A549 (cell line): ENCODE results near the gene CAPN14. TPM values are rescaled to one million over a fixed set of nuclear protein-coding genes. Genes with fewer than 3 reads are reported as not detected.

Experiments used
- ATAC-seq, 2 experiments: fragments of 200-7000 bp in 1 of 2; fragments of >200 bp in 1 of 2; cut with Nextera tagmentation in 1 of 2; cut with Tn5 transposase in 1 of 2; 3 replicates each; pipeline versions ENCODE4 v1.8.0 to v1.9.1; 2018 to 2020; ENCODE audit warnings: mild to moderate bottlenecking in 1 of 2, moderate library complexity in 1 of 2
- CTCF ChIA-PET: fragments of 300-600 bp; sonication (Branson Sonifier 250); formaldehyde crosslinking; extraction: SDS; loops from one replicate; lab custom pipeline; 2021; ENCODE audit warnings: antibody characterized with exemption, inconsistent platforms; lab: Yijun Ruan, JAX
- POLR2A ChIA-PET: fragments of 350-600 bp; formaldehyde crosslinking; extraction: SDS; loops from one replicate; lab custom pipeline; 2021; ENCODE audit warnings: antibody characterized with exemption, inconsistent platforms; lab: Yijun Ruan, JAX
- DNase-seq, 2 experiments: peaks; one replicate each; pipeline versions ENCODE4 v3.0.0 to v3.0.0-alpha.2; 2011 to 2016; ENCODE audit warnings: low read depth in 1 of 2, low spot score in 1 of 2
- FAIRE-seq: peaks from 2 replicates; lab custom pipeline; 2011; peaks lifted over from hg19 to GRCh38; lab: Jason Lieb, UNC
- H3K27ac ChIP-seq, 2 experiments: fragments of >200 bp; sonication (Bioruptor Twin); formaldehyde crosslinking; 3 replicates each; pipeline ENCODE4 v1.5.1; 2016 to 2017
- H3K4me1 ChIP-seq: fragments of >200 bp; sonication (Bioruptor Twin); formaldehyde crosslinking; 3 replicates; pipeline ENCODE4 v1.6.1; 2016
- H3K4me2 ChIP-seq: fragments of >200 bp; sonication (Bioruptor Twin); formaldehyde crosslinking; 3 replicates; pipeline ENCODE4 v1.6.1; 2016
- H3K4me3 ChIP-seq: fragments of >200 bp; sonication (Bioruptor Twin); formaldehyde crosslinking; 3 replicates; pipeline ENCODE4 v1.5.1; 2016
- H3K9me3 ChIP-seq: fragments of >200 bp; sonication (Bioruptor Twin); formaldehyde crosslinking; 3 replicates; pipeline ENCODE4 v1.6.1; 2016
- ATOH8 ChIP-seq: fragments of 250-450 bp; sonication (Bioruptor Pico); IDR thresholded peaks from 2 replicates; pipeline ENCODE4 v1.5.0; 2020; ENCODE audit warnings: low read depth, mild to moderate bottlenecking, moderate library complexity
- CHD4 ChIP-seq: fragments of 200-600 bp; sonication (generic); IDR thresholded peaks from 2 replicates; pipeline ENCODE4 v1.6.1; 2016; ENCODE audit warnings: antibody characterized with exemption, mild to moderate bottlenecking, borderline replicate concordance
- CTCF ChIP-seq: fragments of >200 bp; sonication (Bioruptor Twin); formaldehyde crosslinking; IDR thresholded peaks from 3 replicates; pipeline ENCODE4 v1.5.1; 2016
- E2F6 ChIP-seq: IDR thresholded peaks from 2 replicates; pipeline ENCODE4 v1.6.1; 2012; ENCODE audit warnings: low read depth, borderline replicate concordance
- ELK1 ChIP-seq: fragments of 150-350 bp; IDR thresholded peaks from 2 replicates; pipeline ENCODE4 v1.6.1; 2014; ENCODE audit warnings: low read depth, mild to moderate bottlenecking, low read length
- EP300 ChIP-seq, 2 experiments: fragments of >200 bp; sonication (Bioruptor Twin); formaldehyde crosslinking; IDR thresholded peaks; 2 replicates in 1 of 2; 3 replicates in 1 of 2; pipeline ENCODE4 v1.6.1; 2016 to 2017
- HOXA7 ChIP-seq: fragments of 250-450 bp; sonication (Bioruptor Pico); IDR thresholded peaks from 2 replicates; pipeline ENCODE4 v1.5.0; 2020; ENCODE audit warnings: mild to moderate bottlenecking, moderate library complexity
- HOXB13 ChIP-seq: fragments of 250-450 bp; sonication (Bioruptor Pico); IDR thresholded peaks from 2 replicates; pipeline ENCODE4 v1.5.0; 2020; ENCODE audit warnings: low read depth, mild to moderate bottlenecking, moderate library complexity
- HOXB5 ChIP-seq: fragments of 250-450 bp; sonication (Bioruptor Pico); IDR thresholded peaks from 2 replicates; pipeline ENCODE4 v1.5.0; 2020; ENCODE audit warnings: mild to moderate bottlenecking, moderate library complexity
- MAFK ChIP-seq: fragments of 450-650 bp; IDR thresholded peaks from 2 replicates; pipeline ENCODE4 v1.6.1; 2014; ENCODE audit not compliant: partially characterized antibody
- NFE2L2 ChIP-seq: fragments of 150-350 bp; conservative IDR thresholded peaks from 2 replicates; pipeline ENCODE4 v1.6.1; 2014; ENCODE audit warnings: low read length
- PBX3 ChIP-seq: IDR thresholded peaks from 2 replicates; pipeline ENCODE4 v1.6.1; 2012
- RFX5 ChIP-seq: fragments of 450-650 bp; IDR thresholded peaks from 2 replicates; pipeline ENCODE4 v1.7.1; 2014; ENCODE audit warnings: antibody characterized with exemption, mild to moderate bottlenecking, moderate library complexity
- TP53 ChIP-seq: fragments of 250-450 bp; sonication (Bioruptor Pico); IDR thresholded peaks from 2 replicates; pipeline ENCODE4 v1.5.0; 2021; ENCODE audit warnings: mild to moderate bottlenecking, moderate library complexity
- ZNF302 ChIP-seq: fragments of 250-450 bp; sonication (Bioruptor Pico); IDR thresholded peaks from 2 replicates; pipeline ENCODE4 v1.9.0; 2021; ENCODE audit warnings: inconsistent platforms, mild to moderate bottlenecking, moderate library complexity
- WGBS: methylation state at CpG from one replicate; pipeline ENCODE4 v1.1.6; 2017; ENCODE audit errors: missing lambda C conversion rate; 5-methylcytosine and 5-hydroxymethylcytosine counted together
- polyA plus RNA-seq, 4 experiments: library from polyadenylated mRNA; depleted of rRNA in 3 of 4; stranded (reverse); fragments of >200 nt; fragmentation: RNase III in 1 of 4; extraction: RNeasy Plus Mini Kit Qiagen cat#74134 plus additional on column Dnase treatment in 1 of 4; gene quantifications; 2 replicates in 3 of 4; 3 replicates in 1 of 4; pipeline ENCODE4 v1.2.3, GENCODE V29; 2011 to 2017

The CAPN14 gene
- polyA plus RNA-seq, 2 of the 4 experiments (the other 2 are of a cell fraction) = 0.04 to 0.06 TPM

- H3K4me3 ChIP-seq = no peak overlapping the region
- H3K4me2 ChIP-seq = no peak overlapping the region
- FAIRE-seq (no peak), DNase-seq (no peak), ATAC-seq (no peak)
- H3K27ac ChIP-seq = no peak overlapping the region
- POLR2A ChIA-PET = interaction anchor here (1.6 kb wide), 1 partner anchor 12 kb away, joined by 5 read pairs; the partner anchor contains the start of gene GALNT14
- TF ChIP-seq RFX5 (no peak), CHD4 (no peak), HOXB13 (no peak)
- H3K4me1 ChIP-seq = peaks cover 3% of the 10 kb centered on the region; the same call in 2 of the 3 replicates
- 31% methylated on average over 6 of the region's 6 CpGs for WGBS
- CTCF ChIA-PET = interaction anchor here (1.0 to 8.8 kb wide), 6 partner anchors 11 to 985 kb away, joined by 3 to 79 read pairs (median 7); partner anchors contain the start of gene GALNT14
- H3K9me3 ChIP-seq = peaks cover 8% of the 10 kb centered on the region
These were observed 67.1 kb downstream of the CAPN14 start for GRCh38 chr2:31150120-31150670.

GRCh38 chr2:31148514-31148913 lies 68.8 kb downstream of the CAPN14 start:
- POLR2A ChIA-PET = no interaction called here
- H3K4me3 ChIP-seq = no peak overlapping the region
- H3K9me3 ChIP-seq = peaks cover 8% of the 10 kb centered on the region
- H3K4me1 ChIP-seq = no peaks in the 10 kb centered on the region
- CTCF ChIA-PET = interaction anchor here (1.2 to 8.8 kb wide), 3 partner anchors 9 to 185 kb away, joined by 3 to 79 read pairs (median 8); partner anchors contain the start of gene GALNT14
- 30% methylated on average over 2 of the region's 2 CpGs for WGBS
- H3K27ac ChIP-seq = no peak overlapping the region
- no peak for TF ChIP-seq HOXA7 (CRISPR knock-in tag)
- no peak for TF ChIP-seq TP53
- TF ChIP-seq ZNF302 (CRISPR knock-in tag) = no peak
- no peak for TF ChIP-seq E2F6
- TF ChIP-seq ATOH8 (CRISPR knock-in tag) = no peak
- TF ChIP-seq MAFK = no peak
- TF ChIP-seq HOXB5 (CRISPR knock-in tag) = no peak
- TF ChIP-seq NFE2L2 = no peak
- no peak for TF ChIP-seq PBX3
- FAIRE-seq = no peak
- ATAC-seq = no peak
- no peak overlapping the region for H3K4me2 ChIP-seq
- DNase-seq = no peak

GRCh38 chr2:31147645-31148044 lies 69.7 kb downstream of the CAPN14 start:
- ChIA-PET CTCF (interaction anchor here (0.6 to 8.8 kb wide), 3 partner anchors 9 to 133 kb away, joined by 3 to 79 read pairs (median 8); partner anchors contain the start of gene GALNT14), POLR2A (no interaction called here)
- no peak for FAIRE-seq
- TF ChIP-seq ELK1 (no peak), HOXA7 (CRISPR knock-in tag) (no peak), EP300 (IDR thresholded peaks at IDR 0.05) (no peak), CTCF (no peak), ZNF302 (CRISPR knock-in tag) (no peak)
- Histone ChIP-seq H3K27ac (no peak overlapping the region), H3K4me2 (no peak overlapping the region), H3K9me3 (peaks cover 8% of the 10 kb centered on the region), H3K4me1 (no peaks in the 10 kb centered on the region), H3K4me3 (no peak overlapping the region)
- 48% methylated on average over 5 of the region's 5 CpGs for WGBS
- no peak for DNase-seq
- ATAC-seq = no peak
